LoVo (cell line): ENCODE measurements around the gene SH3BP4.
"Not testable (repeated sequence)": the region's sequence is repeated elsewhere in the genome, so short reads cannot be mapped to it uniquely, and the experiment has no call there.

Source experiments
- DNase-seq: peaks from one replicate; pipeline ENCODE4 v3.0.0-alpha.2; 2016; ENCODE audit warnings: low spot score

The SH3BP4 gene

DNA sequence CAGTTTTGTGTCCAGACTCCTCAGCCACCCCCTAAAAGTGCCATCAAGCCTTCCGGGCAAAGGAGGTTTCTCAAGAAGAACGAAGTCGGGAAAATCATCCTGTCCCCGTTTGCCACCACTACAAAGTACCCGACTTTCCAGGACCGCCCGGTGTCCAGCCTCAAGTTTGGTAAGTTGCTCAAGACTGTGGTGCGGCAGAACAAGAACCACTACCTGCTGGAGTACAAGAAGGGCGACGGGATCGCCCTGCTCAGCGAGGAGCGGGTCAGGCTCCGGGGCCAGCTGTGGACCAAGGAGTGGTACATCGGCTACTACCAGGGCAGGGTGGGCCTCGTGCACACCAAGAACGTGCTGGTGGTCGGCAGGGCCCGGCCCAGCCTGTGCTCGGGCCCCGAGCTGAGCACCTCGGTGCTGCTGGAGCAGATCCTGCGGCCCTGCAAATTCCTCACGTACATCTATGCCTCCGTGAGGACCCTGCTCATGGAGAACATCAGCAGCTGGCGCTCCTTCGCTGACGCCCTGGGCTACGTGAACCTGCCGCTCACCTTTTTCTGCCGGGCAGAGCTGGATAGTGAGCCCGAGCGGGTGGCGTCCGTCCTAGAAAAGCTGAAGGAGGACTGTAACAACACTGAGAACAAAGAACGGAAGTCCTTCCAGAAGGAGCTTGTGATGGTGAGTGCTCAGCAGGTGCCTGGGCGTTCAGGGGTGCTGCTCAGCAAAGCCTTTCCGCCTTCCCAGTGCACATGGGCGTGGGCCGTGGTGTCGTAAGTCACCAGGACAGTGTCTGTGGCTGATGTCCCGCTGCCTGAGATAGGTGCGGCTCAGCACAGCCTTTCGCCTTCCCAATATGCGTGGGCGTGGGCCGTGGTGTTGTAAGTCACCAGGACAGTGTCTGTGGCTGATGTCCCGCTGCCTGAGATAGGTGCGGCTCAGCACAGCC is 91.0 kb downstream of the SH3BP4 start:
- no peak for DNase-seq

GRCh38 chr2:235043762-235044500 is 92.1 kb downstream of the SH3BP4 start:
- DNase-seq = no peak

- no peak for DNase-seq
These were observed 92.9 kb downstream of the SH3BP4 start for GRCh38 chr2:235044501-235045271.

- DNase-seq = no peak
These were observed 93.6 kb downstream of the SH3BP4 start for GRCh38 chr2:235045336-235045972.

DNA sequence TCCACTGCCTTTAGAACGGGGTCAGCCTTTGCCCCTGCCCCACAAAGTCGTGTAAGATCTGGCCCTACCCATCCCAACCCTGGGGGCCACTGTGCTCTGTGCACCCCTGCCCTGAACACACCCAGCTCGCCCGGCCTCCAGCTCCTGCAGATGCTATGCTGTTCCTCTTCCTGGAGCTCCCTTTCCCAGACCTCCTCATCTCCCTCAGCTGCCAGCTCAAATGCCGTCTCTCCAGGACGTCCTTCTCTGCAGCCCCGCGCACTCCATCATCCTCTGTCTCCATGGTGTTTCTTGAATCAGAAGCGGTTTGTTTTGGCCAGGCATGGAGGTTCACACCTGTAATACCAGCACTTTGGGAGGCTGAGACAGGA is 94.1 kb downstream of the SH3BP4 start:
- DNase-seq = no peak

DNA sequence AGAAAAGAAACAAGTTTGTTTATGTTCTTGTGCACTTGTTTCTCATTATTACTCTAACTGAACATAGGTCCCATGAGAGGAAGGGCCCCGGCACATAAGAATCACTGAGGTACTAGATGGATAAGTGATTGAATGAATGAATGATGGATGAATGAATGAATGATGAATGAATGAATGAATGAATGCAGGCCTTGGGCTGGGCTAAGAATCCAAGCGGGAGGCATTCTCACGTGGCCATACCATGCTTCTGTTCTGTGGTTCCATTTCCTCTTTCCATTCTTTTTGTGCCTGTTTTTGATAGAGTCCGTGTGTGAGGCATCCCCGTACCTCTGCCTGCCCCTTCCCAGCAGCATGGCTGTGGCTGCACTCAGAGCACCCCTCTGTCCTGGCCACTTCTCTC is 94.8 kb downstream of the SH3BP4 start:
- DNase-seq = no peak

DNA sequence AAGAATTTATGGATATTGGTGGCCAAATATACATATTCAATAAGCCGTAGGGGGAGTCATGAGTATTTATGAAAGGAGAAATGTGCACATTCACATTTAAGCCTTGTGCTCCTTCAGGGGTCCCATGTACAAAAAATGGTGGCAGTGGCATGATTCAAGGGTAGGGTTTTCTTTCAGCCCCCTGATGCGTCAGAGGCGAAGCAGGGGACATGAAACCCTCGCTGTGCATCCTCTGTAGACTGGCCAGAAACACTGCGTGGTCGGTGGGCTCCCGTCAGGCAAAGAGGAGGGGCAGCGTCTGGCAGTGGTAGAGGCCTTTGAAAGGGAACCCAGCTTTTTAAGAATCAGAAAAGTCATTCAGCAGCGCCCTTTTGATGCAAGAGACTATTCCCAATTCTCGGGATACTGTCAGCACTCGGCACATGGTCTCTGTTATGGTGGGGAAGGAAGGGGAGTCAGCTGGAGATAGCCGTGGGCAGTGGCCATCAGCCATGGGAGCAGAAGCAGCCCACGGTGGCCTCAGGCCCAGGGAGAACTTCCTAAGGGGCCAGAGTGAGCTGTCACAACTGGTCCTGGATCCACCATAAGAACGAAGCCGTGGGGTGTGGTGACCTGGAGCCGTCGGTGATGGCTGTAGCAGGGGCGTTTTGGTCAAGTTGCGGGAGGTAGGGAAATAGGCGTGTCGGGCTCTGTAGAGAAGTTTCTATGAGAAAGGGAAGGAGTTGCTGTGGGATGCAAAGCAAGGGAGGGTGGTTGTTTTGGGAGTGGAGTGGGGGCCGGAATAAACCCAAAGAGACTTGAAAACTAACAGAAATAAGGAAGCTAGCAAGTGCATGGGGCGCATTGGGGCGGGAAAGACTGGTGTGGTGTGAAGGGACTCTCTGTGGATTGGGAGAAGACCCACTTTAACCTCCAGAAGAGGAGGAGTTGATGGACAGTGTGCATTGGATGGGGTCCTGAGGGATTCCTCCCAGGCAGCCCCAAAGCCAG is 95.6 kb downstream of the SH3BP4 start:
- no peak for DNase-seq

DNA sequence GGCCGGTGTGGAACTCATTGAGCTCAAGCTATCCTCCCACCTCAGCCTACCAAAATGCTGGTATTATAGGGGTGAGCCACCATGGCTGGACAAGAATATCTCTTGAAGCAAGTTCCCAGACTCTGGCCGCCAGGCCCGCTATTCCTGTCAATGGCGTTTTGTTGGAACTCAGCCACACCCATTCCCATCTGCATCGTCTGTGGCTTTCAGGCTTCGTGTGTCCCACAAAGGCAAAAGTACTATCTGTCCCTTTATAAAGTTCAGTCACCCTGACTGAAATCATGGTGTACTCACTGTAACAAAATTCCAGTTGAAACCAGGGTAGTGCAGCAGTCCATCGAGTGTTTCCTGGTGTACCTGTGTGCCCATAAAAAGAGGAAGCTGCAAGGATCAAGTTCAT is 96.7 kb downstream of the SH3BP4 start:
- no peak for DNase-seq

DNA sequence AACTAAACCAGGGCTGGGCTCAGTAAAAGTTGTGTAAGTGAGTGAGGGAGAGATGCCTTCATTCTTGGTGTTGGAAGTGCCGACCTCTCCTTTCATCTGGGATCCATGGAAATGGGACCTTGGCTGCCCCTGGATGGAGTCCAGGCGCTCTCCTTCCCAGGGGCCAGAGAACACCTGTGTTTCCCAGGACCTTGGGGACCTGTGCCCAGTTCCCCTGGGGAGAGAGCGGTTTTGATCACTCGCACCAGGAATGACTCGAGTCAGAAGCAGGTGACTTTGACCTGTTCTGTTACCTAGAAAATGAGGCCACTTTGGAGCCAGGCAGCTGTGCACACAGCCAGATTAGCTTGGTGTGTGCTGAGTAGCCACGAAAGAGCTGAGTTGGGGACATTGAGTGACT is 97.3 kb downstream of the SH3BP4 start:
- no peak for DNase-seq

DNA sequence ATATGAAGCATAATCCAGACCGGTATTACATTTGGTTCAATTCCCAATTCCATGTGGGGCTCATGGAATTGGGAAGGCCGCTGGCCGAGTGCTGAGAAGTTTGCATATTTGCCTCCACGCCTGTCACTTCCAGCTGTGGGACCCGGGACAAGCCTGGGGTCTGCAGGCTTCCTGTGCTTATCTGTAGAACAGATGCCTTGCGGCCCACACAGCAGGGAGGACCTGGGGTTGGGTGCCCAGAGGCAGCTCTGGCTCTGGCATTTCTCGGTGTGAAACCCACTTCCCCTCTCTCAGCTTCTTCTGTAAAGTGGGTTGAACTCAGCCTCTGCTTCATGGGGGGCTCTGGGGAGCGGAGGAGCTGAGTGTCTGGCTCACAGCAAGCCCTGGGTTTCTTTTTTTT is 97.9 kb downstream of the SH3BP4 start:
- no peak for DNase-seq

DNA sequence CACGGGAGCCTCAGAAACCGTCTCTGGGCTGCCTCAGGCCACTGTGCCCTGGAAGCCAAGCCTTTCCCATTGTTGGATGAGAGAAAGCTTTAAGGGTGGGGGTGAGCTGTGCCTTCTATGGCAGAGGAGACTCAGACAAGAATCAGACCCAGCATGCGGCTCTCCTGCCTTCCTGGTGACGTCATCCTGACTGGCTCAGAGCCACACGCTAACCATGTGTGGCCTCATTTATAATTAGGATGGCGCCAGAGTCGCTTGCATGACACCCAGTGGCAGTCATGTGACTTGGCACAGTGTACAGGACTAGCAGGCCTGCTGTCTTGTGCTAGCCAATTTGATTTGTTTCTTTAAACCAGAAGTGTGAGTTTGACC is 99.1 kb downstream of the SH3BP4 start:
- peak; percentile 23 for DNase-seq

DNA sequence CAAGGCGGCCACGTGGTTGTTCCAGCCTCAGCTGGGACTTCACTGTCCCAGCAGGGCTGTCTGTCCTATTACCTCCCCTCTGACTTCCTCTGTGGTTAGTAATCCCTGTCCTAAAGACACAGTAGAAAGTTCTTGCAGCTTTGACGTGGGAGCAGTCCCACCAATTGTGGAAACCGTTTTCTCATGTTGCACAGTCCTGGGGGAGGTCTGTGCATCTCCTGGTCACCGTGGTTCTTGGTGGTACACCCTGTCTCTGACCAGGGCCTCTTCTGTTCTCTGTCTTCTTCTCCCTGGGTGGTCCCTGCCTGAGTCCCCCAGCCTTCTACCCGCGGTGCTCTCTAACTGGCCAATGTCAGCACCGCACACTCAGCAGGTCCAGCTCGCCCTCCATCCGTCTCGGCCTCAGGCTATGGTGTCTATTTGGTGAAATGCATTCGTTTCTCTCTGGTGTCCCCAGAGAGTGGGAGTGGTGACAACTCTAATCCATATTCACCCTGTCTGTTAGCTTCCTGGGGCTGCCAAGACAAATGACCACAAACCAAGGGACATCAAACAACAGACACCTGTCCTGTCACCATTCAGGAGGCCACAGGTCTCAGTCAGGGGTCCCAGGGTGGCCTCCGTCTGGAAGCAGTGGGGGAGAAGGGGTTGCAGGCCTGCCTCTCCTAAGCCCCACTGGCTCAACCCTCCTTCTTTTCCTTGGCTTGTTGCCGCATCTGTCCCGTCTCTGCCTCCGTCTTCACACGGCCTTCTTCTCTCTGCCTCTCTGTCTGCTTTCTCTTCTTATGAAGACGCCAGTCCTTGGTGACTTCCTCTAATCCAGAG is 99.8 kb downstream of the SH3BP4 start:
- DNase-seq = no peak

GRCh38 chr2:235052514-235053354 is 100.9 kb downstream of the SH3BP4 start:
- DNase-seq = no peak

DNA sequence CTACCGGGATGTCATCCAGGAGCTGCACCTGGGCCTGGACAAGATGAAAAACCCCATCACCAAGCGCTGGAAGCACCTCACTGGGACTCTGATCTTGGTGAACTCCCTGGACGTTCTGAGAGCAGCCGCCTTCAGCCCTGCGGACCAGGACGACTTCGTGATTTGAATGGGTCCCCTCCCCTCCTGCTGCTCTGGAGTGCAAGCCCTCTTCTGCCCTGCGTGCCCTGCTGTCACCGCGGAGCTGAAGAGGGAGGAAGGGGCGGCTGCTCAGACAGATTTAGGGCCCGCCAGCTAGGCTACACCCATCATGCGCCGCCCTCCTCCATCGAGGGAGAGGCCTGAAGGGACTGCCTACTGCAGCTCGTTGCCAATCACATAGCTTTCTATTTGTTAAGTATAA is 101.8 kb downstream of the SH3BP4 start:
- DNase-seq = no peak

DNA sequence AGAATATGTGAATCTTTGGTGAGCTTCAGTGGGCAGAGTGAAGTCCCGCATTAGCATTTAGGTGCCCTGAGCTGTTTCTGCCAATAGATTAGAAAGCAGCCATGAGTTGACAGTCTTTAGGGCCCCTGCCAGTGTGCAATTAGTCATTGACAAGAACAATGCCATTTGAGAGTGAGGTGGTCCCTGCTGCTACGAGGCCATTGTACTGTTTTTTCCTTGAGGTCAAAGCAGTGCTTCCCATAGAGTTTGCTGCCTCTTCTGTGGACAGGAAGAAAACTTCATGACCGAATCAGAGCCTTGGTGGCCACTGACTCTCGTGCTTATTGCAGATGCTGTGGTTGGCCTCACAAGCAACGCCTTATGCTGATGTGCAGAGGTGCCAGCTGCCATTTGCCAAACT is 102.7 kb downstream of the SH3BP4 start:
- DNase-seq = no peak

- DNase-seq = no peak
These were observed 103.1 kb downstream of the SH3BP4 start for GRCh38 chr2:235054919-235055318.

DNA sequence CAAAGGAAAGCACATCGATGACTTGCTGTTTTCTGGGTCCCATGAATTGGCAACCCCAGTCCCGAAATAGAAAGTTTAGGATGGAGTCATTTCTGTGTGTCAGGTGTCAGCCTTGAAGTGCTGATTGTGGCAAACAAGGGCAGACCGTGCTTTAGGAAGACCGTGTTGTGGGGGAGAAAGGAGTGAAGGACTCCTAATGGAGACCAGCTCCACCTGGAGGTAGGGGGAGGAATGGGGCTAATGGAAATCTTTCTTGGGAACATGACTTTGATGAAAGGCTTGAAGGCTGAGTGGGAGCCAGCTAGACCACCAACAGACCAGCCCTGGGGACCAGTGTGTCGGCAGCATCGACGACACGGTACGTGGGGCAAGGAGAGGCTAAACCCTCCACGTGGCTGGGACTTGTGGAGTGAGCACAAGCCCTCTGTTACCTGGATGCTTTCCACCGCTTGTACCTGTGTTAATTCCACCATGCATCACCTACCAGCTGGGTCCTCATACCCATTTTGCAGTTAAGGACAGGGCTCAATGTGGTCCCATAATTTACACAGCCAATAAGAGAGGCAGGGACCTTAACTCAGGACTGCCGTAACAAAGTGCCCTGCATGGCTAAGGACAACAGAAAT is 104.2 kb downstream of the SH3BP4 start:
- peak; percentile 23 for DNase-seq

DNA sequence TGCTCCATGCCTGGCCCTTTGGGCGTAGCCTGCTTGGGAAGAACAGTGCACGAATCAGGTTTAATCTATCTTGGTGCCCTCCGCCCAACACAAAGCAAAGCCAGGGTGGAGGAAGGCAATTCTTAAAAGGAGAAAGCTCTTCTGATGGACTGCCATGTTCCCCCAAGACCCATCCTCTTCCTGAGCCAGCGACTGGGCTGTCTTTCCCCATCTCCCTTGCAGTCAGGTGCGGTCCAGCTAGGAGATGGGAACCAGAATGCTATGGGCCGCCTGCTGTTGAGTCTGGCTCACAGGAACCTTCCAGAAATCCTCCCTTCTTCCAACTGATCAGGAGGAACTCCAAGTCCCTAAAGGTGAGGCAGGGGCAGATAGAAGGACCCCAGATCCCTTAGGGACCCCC is 105.0 kb downstream of the SH3BP4 start:
- DNase-seq = no peak

DNA sequence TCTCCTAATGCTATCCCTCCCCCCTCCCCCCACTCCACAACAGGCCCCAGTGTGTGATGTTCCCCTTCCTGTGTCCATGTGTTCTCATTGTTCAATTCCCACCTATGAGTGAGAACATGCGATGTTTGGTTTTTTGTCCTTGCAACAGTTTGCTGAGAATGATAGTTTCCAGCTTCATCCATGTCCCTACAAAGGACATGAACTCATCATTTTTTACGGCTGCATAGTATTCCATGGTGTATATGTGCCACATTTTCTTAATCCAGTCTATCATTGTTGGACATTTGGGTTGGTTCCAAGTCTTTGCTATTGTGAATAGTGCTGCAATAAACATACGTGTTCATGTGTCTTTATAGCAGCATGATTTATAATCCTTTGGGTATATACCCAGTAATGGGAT is 105.8 kb downstream of the SH3BP4 start:
- DNase-seq = not testable (repeated sequence)
